ENCODE measurements around the gene PIP5K1C. TPM values are rescaled to one million over a fixed set of nuclear protein-coding genes. Genes with fewer than 3 reads are reported as not detected.

PIP5K1C gene
- total RNA-seq, 1 donor from 2014 or later: 26.5 TPM

GRCh38 chr19:3723883-3724282, 23.6 kb upstream of the PIP5K1C start:
- no peaks in the 10 kb centered on the region for H3K36me3 ChIP-seq (ENCODE audit: control insufficient read depth, insufficient read depth, low read length)
- DNase-seq (ENCODE audit: low read depth): no peak
- no peak overlapping the region for H3K4me3 ChIP-seq (ENCODE audit: low read depth, low read length)
- TF ChIP-seq CTCF (IDR thresholded peaks at IDR 0.05; ENCODE audit: insufficient read depth, low read length, poor library complexity, severe bottlenecking): no peak
- H3K27me3 ChIP-seq (ENCODE audit: control insufficient read depth, insufficient read depth, low read length): peaks cover 39% of the 10 kb centered on the region

DNA sequence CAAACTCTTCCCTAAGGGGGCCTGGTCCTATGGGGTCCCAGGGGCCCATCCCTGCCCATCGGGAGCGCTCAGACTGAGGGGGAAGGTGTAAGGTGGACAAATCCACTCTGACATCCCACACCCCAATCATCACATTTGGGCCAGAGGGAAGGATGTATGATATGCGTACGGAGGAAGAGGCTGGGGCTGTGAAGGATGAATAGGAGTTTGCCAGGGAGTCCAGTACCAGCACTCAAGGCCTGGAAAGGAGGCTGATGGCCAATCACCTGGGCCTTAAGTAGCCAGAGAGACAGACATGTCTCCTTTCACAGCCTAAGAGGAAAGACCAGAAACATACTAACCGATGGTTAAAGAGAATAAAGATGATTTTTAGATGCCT, 22.8 kb upstream of the PIP5K1C start:
- Histone ChIP-seq H3K4me3 (ENCODE audit: low read depth, low read length) (no peak overlapping the region), H3K27me3 (ENCODE audit: control insufficient read depth, insufficient read depth, low read length) (peaks cover 39% of the 10 kb centered on the region), H3K36me3 (ENCODE audit: control insufficient read depth, insufficient read depth, low read length) (no peaks in the 10 kb centered on the region)
- TF ChIP-seq CTCF (IDR thresholded peaks at IDR 0.05; ENCODE audit: insufficient read depth, low read length, poor library complexity, severe bottlenecking): no peak
- DNase-seq (ENCODE audit: low read depth): no peak

DNA sequence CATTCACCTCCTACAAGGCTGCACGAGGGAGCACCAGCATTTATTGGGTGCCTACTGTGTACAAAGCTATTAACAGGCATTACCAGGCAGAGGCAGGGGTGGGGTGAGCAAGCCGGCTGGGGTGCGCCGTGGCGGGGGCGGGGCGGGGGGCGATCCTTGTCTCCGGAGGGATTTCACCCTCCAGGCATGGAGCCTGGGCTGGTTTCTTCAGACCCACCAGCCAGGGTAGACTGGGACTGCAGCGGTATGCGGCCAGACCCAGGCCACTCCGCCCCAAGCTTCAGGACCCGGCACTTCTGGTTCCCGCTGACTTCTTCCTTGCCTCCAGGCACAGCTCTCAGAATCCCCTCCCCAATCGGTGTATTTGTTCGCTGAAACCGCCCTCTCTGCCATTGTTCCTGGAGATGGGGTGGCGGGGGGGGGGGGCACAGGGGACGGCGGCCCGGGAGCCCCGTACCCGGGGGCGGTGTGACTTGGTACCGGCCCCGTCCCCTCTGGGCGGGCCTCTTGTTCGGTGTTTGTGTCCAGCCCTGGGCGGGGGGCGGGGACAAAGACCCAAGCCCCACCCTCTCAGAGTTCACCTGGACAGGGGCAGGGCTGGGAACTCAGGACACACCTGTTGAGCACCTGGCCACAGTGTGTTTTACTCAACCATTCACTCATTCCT, 22.3 kb upstream of the PIP5K1C start:
- Histone ChIP-seq H3K4me3 (ENCODE audit: low read depth, low read length) (peak overlapping the region; percentile 1), H3K36me3 (ENCODE audit: control insufficient read depth, insufficient read depth, low read length) (no peaks in the 10 kb centered on the region), H3K27me3 (ENCODE audit: control insufficient read depth, insufficient read depth, low read length) (peaks cover 39% of the 10 kb centered on the region)
- TF ChIP-seq CTCF (IDR thresholded peaks at IDR 0.05; ENCODE audit: insufficient read depth, low read length, poor library complexity, severe bottlenecking): no peak
- DNase-seq (ENCODE audit: low read depth): no peak

DNA sequence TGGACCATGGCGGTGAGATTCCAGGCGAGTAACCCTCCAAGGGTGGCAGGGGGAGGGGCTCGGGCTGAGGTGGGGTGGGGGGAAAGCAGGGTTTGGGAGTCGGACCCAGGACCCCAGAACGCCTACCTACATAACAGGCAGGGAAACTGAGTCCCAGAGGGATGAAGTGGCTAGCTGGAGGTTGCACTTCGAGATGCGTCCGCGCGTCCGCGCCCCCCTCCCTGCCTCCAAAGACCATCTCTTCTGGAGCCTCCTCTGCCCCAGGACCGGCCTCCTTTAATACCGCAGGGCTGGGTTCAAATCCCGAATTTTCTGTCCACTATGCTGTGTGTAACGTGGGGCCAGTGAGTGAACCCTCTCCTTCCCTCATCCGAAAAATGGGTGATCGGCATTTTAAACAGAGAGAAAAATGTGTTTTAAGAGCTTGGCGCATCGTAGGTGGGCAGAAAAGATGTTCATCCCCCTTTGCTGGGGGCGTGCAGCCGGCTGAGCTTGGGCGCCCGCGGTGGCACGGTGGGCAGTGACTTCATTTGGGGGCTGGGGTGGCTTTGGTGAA, 21.7 kb upstream of the PIP5K1C start:
- Histone ChIP-seq H3K27me3 (ENCODE audit: control insufficient read depth, insufficient read depth, low read length) (peaks cover 39% of the 10 kb centered on the region), H3K36me3 (ENCODE audit: control insufficient read depth, insufficient read depth, low read length) (no peaks in the 10 kb centered on the region), H3K4me3 (ENCODE audit: low read depth, low read length) (peak overlapping the region; percentile 13)
- no peak for TF ChIP-seq CTCF (IDR thresholded peaks at IDR 0.05; ENCODE audit: insufficient read depth, low read length, poor library complexity, severe bottlenecking)
- DNase-seq (ENCODE audit: low read depth): no peak

DNA sequence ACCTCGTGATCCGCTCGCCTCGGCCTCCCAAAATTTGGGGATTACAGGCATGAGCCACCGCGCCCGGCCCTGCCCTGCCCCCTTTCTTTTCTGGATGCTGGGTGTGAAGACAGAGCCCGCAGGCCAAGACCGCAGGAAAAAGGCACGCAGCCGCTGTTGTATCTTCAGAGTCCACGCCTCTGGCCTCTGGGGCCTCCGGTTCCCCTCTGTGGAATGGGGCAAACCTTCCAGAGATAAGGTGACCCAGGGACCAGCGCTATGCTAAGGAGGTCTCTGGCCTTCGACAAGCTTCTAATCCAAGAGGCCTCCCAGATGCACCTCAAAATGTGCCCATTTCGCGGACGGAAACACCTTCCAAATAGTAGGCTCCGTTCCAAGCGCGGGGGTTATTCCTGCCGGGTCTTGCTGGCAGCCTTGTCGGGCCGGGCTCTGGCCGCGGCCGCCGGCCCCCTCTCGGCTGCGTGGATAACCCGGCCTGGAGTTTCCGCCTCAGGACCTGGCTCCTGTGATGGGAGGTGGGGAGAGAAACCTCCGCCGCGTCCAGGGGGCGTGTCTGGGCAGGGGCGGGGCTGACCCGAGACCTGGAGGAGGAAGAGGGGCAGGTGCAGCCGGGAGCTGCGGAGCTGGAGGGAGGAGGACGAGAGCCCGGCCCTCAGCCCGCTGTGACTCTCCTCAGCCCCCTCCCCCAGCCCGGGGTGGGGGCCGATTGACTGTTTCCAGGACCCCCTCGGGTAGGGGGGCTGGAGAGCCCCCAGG, 21.0 kb upstream of the PIP5K1C start:
- H3K4me3 ChIP-seq (ENCODE audit: low read depth, low read length): peak overlapping the region; percentile 13
- H3K36me3 ChIP-seq (ENCODE audit: control insufficient read depth, insufficient read depth, low read length): no peaks in the 10 kb centered on the region
- DNase-seq (ENCODE audit: low read depth): no peak
- peaks cover 39% of the 10 kb centered on the region for H3K27me3 ChIP-seq (ENCODE audit: control insufficient read depth, insufficient read depth, low read length)
- no peak for TF ChIP-seq CTCF (IDR thresholded peaks at IDR 0.05; ENCODE audit: insufficient read depth, low read length, poor library complexity, severe bottlenecking)

All from kidney epithelial cell (primary cell).